ENCODE measurements around the gene MAPK10. TPM values are rescaled to one million over a fixed set of nuclear protein-coding genes. Genes with fewer than 3 reads are reported as not detected.

Gene MAPK10
- total RNA-seq, 1 experiment from 2014 or later: 4.7 TPM

- TF ChIP-seq, protein P1, sequence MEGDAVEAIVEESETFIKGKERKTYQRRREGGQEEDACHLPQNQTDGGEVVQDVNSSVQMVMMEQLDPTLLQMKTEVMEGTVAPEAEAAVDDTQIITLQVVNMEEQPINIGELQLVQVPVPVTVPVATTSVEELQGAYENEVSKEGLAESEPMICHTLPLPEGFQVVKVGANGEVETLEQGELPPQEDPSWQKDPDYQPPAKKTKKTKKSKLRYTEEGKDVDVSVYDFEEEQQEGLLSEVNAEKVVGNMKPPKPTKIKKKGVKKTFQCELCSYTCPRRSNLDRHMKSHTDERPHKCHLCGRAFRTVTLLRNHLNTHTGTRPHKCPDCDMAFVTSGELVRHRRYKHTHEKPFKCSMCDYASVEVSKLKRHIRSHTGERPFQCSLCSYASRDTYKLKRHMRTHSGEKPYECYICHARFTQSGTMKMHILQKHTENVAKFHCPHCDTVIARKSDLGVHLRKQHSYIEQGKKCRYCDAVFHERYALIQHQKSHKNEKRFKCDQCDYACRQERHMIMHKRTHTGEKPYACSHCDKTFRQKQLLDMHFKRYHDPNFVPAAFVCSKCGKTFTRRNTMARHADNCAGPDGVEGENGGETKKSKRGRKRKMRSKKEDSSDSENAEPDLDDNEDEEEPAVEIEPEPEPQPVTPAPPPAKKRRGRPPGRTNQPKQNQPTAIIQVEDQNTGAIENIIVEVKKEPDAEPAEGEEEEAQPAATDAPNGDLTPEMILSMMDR (conservative IDR thresholded peaks at IDR 0.05): no peak
- no peaks in the 10 kb centered on the region for H3K4me1 ChIP-seq (ENCODE audit: insufficient read depth, low read length)
- no peak overlapping the region for H4K5ac ChIP-seq (ENCODE audit: insufficient read length, low read depth, low read length)
- no peak overlapping the region for H2BK5ac ChIP-seq (ENCODE audit: insufficient read length, low read length)
- no peak overlapping the region for H2BK12ac ChIP-seq (ENCODE audit: insufficient read length, low read depth, low read length)
- peaks cover 4 to 7% (median 6%) of the 10 kb centered on the region in 3 experiments; a peak in 6 of 7 replicates for H3K36me3 Mint-ChIP-seq (ENCODE audit: insufficient read depth in 1 of 3, low read depth in 3 of 3)
- no peak overlapping the region for H3K9ac ChIP-seq (ENCODE audit: extremely low read depth, insufficient read length, low read length)
- H3K27me3 Mint-ChIP-seq (ENCODE audit: low read depth): no peaks in the 10 kb centered on the region
- no peak overlapping the region for H3K4ac ChIP-seq (ENCODE audit: low read depth, low read length)
- peaks cover 9% of the 10 kb centered on the region in 2 experiments; a peak in 4 of 5 replicates for H3K9me3 Mint-ChIP-seq
- no peak overlapping the region for H2BK20ac ChIP-seq (ENCODE audit: low read depth, low read length, poor library complexity, severe bottlenecking)
- peaks cover 12% of the 10 kb centered on the region in 2 experiments for H3K4me1 Mint-ChIP-seq
- no peak overlapping the region for H3K14ac ChIP-seq (ENCODE audit: insufficient read depth, low read length)
- no peaks in the 10 kb centered on the region for H3K9me3 ChIP-seq (ENCODE audit: control insufficient read depth, low read depth, low read length)
- H3K56ac ChIP-seq (ENCODE audit: insufficient read length, low read depth, low read length): no peak overlapping the region
- H3K27ac Mint-ChIP-seq: peak overlapping the region in 1 of 3 experiments; percentile 36; a peak in 3 of 7 replicates
- H2AK5ac ChIP-seq (ENCODE audit: insufficient read length, low read length): no peak overlapping the region
- H3K23me2 ChIP-seq (ENCODE audit: insufficient read length, low read depth, low read length, poor library complexity, severe bottlenecking): no peaks in the 10 kb centered on the region
- no peak overlapping the region for H3K18ac ChIP-seq (ENCODE audit: insufficient read length, low read depth, low read length)
- no peak overlapping the region for H4K91ac ChIP-seq (ENCODE audit: insufficient read length, low read depth, low read length)
- no peak overlapping the region for H3T11ph ChIP-seq (ENCODE audit: low read length)
- no peak overlapping the region for H3K4me2 ChIP-seq (ENCODE audit: insufficient read depth, insufficient read length, low read length)
- H2BK15ac ChIP-seq (ENCODE audit: low read depth, low read length): no peak overlapping the region
- no peaks in the 10 kb centered on the region for H3K79me2 ChIP-seq (ENCODE audit: insufficient read depth, low read length)
- H3K79me1 ChIP-seq (ENCODE audit: insufficient read depth, low read depth, low read length, poor library complexity, severe bottlenecking): no peaks in the 10 kb centered on the region
- no peak overlapping the region for H2AFZ ChIP-seq (ENCODE audit: low read length)
- WGBS (ENCODE audit: extremely low coverage, insufficient read length, low lambda C conversion rate): no CpG with 5 or more reads among the region's 3 CpGs
- no peak overlapping the region for H4K8ac ChIP-seq (replicated peaks; ENCODE audit: insufficient read length, low read depth, low read length)
- H2BK120ac ChIP-seq (ENCODE audit: low read depth, low read length, poor library complexity, severe bottlenecking): no peak overlapping the region
- no peaks in the 10 kb centered on the region for H3K27me3 ChIP-seq (ENCODE audit: insufficient read depth, low read length)
- no peak overlapping the region for H3K23ac ChIP-seq (ENCODE audit: insufficient read length, low read depth, low read length)
- no peak for DNase-seq
- no peaks in the 10 kb centered on the region for H4K20me1 ChIP-seq (ENCODE audit: control insufficient read depth, insufficient read depth, insufficient read length)
- no peak overlapping the region for H3K27ac ChIP-seq (ENCODE audit: insufficient read length, low read depth, low read length)
- H3K4me3 Mint-ChIP-seq: no peak overlapping the region
These were observed 126.8 kb downstream of the MAPK10 start for GRCh38 chr4:86233090-86233489.
